MM.1S (cell line): ENCODE data around the gene RYK.

ENCODE experiments used
- DNase-seq: peaks from one replicate; pipeline ENCODE4 v3.0.0-alpha.2; 2015
- H2AFZ ChIP-seq: fragments of 300-600 bp; sonication (generic); 2 replicates; pipeline ENCODE4 v1.6.0; 2016; ENCODE audit warnings: antibody characterized with exemption, low read length
- H3F3A ChIP-seq: fragments of 300-600 bp; sonication (generic); 2 replicates; pipeline ENCODE4 v1.6.1; 2016; ENCODE audit warnings: mild to moderate bottlenecking, antibody characterized with exemption, low read length, moderate library complexity, mixed read lengths; ENCODE audit not compliant: insufficient read depth
- H3K27ac ChIP-seq: fragments of 300-600 bp; sonication (generic); 2 replicates; pipeline ENCODE4 v1.5.1; 2016; ENCODE audit warnings: mild to moderate bottlenecking, low read length
- H3K27me3 ChIP-seq: fragments of 300-600 bp; sonication (generic); replicated peaks from 2 replicates; pipeline ENCODE4 v1.6.0; 2016; ENCODE audit warnings: low read length; ENCODE audit not compliant: insufficient read depth
- H3K36me3 ChIP-seq: fragments of 300-600 bp; sonication (generic); replicated peaks from 2 replicates; pipeline ENCODE4 v1.6.1; 2016; ENCODE audit warnings: mild to moderate bottlenecking, low read length, mixed read lengths; ENCODE audit not compliant: insufficient read depth
- H3K4me1 ChIP-seq: fragments of 300-600 bp; sonication (generic); 2 replicates; pipeline ENCODE4 v1.6.1; 2016; ENCODE audit warnings: low read length, mixed read lengths
- H3K4me2 ChIP-seq: fragments of 300-600 bp; sonication (generic); 2 replicates; pipeline ENCODE4 v1.6.0; 2016; ENCODE audit warnings: low read depth, low read length
- H3K4me3 ChIP-seq: fragments of 300-600 bp; sonication (generic); 2 replicates; pipeline ENCODE4 v1.5.1; 2016; ENCODE audit warnings: low read length, mixed read lengths
- H3K79me2 ChIP-seq: fragments of 300-600 bp; sonication (generic); 2 replicates; pipeline ENCODE4 v1.6.1; 2016; ENCODE audit warnings: mixed run types, low read length, mixed read lengths
- H3K9ac ChIP-seq: fragments of 300-600 bp; sonication (generic); 2 replicates; pipeline ENCODE4 v1.6.1; 2016; ENCODE audit warnings: low read length, mixed read lengths
- H3K9me2 ChIP-seq: fragments of 300-600 bp; sonication (generic); replicated peaks from 2 replicates; pipeline ENCODE4 v1.6.1; 2016; ENCODE audit warnings: mild to moderate bottlenecking, low read length, mixed read lengths; ENCODE audit not compliant: insufficient read depth
- H3K9me3 ChIP-seq: fragments of 300-600 bp; sonication (generic); replicated peaks from 2 replicates; pipeline ENCODE4 v1.6.1; 2016; ENCODE audit warnings: mild to moderate bottlenecking, low read length, mixed read lengths; ENCODE audit not compliant: insufficient read depth
- H4K20me1 ChIP-seq: fragments of 300-600 bp; sonication (generic); 2 replicates; pipeline ENCODE4 v1.6.1; 2016; ENCODE audit warnings: mild to moderate bottlenecking, low read length, moderate library complexity, mixed read lengths; ENCODE audit not compliant: insufficient read depth
- EZH2 ChIP-seq: fragments of 300-600 bp; sonication (generic); optimal IDR thresholded peaks from 2 replicates; pipeline ENCODE3; 2017; ENCODE audit warnings: low read depth, mild to moderate bottlenecking, antibody characterized with exemption, low read length, mixed read lengths
- EZH2phosphoT487 ChIP-seq: fragments of 300-600 bp; sonication (generic); IDR thresholded peaks from 2 replicates; pipeline ENCODE4 v1.6.1; 2018; ENCODE audit warnings: antibody characterized with exemption, low read length
- TF ChIP-seq, protein P1 (sequence below): fragments of 300-600 bp; sonication (generic); IDR thresholded peaks from 2 replicates; pipeline ENCODE4 v1.5.1; 2016; ENCODE audit warnings: antibody characterized with exemption, low read length, mixed read lengths

Gene RYK

GRCh38 chr3:134255404-134255803 lies 4.7 kb upstream of the RYK start:
- no peak overlapping the region for H3K27ac ChIP-seq
- peaks cover 44% of the 10 kb centered on the region for H3K27me3 ChIP-seq
- no peak overlapping the region for H3K9ac ChIP-seq
- H3K9me3 ChIP-seq: no peaks in the 10 kb centered on the region
- peaks cover 19% of the 10 kb centered on the region for H3K4me1 ChIP-seq
- no peak overlapping the region for H2AFZ ChIP-seq
- no peaks in the 10 kb centered on the region for H4K20me1 ChIP-seq
- TF ChIP-seq EZH2 (no peak), EZH2phosphoT487 (no peak)
- TF ChIP-seq, protein P1, sequence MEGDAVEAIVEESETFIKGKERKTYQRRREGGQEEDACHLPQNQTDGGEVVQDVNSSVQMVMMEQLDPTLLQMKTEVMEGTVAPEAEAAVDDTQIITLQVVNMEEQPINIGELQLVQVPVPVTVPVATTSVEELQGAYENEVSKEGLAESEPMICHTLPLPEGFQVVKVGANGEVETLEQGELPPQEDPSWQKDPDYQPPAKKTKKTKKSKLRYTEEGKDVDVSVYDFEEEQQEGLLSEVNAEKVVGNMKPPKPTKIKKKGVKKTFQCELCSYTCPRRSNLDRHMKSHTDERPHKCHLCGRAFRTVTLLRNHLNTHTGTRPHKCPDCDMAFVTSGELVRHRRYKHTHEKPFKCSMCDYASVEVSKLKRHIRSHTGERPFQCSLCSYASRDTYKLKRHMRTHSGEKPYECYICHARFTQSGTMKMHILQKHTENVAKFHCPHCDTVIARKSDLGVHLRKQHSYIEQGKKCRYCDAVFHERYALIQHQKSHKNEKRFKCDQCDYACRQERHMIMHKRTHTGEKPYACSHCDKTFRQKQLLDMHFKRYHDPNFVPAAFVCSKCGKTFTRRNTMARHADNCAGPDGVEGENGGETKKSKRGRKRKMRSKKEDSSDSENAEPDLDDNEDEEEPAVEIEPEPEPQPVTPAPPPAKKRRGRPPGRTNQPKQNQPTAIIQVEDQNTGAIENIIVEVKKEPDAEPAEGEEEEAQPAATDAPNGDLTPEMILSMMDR: no peak
- no peaks in the 10 kb centered on the region for H3K36me3 ChIP-seq
- H3K4me2 ChIP-seq: no peak overlapping the region
- H3F3A ChIP-seq: no peaks in the 10 kb centered on the region; the same call in 1 of the 2 replicates
- no peak overlapping the region for H3K4me3 ChIP-seq
- DNase-seq: no peak
- no peaks in the 10 kb centered on the region for H3K79me2 ChIP-seq
- no peaks in the 10 kb centered on the region for H3K9me2 ChIP-seq

DNA sequence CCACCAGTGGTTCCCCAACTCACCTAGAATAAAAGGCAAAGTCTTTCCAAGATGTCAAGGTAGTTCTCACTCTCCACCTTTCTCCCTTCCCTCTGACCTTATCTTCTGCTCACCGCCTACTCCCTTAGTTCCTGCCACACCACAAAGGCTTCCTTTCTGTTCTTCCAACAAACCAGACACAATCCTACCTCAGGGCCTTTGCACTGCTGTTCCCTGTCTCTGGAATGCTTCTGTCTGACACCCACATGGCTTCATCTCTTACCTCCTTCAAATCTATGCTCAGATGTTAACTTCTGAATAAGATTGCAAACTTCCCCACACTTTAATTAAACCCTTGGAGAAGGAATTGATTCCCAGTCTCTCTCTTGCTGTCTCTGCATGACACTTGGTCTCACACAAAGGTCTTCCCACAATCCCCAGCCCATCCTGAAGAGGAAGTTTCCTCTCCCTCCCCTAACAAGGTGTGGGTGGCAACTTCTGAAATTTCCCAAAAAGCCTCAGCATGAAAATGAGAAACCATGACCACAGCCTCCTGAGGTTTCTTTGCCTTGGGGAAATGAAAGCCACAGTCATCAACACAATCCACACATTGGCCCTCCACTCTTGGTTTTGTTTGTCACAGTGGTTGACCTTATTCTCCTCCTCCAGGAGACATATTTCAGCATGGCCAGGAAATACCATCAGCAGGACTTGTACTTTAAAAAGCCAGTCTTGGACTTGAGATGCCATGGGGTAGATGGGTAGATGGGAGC lies 3.0 kb upstream of the RYK start:
- Histone ChIP-seq H3K36me3 (no peaks in the 10 kb centered on the region), H3F3A (peaks cover 6% of the 10 kb centered on the region; the same call in 1 of the 2 replicates), H3K4me1 (peaks cover 19% of the 10 kb centered on the region), H3K79me2 (peaks cover 10% of the 10 kb centered on the region; the same call in 1 of the 2 replicates), H3K9ac (no peak overlapping the region), H3K27ac (no peak overlapping the region), H3K27me3 (peaks cover 44% of the 10 kb centered on the region), H2AFZ (no peak overlapping the region), H3K4me3 (no peak overlapping the region), H3K4me2 (peak overlapping the region; percentile 25), H4K20me1 (no peaks in the 10 kb centered on the region; the same call in 1 of the 2 replicates), H3K9me3 (no peaks in the 10 kb centered on the region), H3K9me2 (no peaks in the 10 kb centered on the region)
- TF ChIP-seq EZH2phosphoT487 (no peak), EZH2 (no peak)
- TF ChIP-seq, protein P1: no peak
- DNase-seq: no peak

DNA sequence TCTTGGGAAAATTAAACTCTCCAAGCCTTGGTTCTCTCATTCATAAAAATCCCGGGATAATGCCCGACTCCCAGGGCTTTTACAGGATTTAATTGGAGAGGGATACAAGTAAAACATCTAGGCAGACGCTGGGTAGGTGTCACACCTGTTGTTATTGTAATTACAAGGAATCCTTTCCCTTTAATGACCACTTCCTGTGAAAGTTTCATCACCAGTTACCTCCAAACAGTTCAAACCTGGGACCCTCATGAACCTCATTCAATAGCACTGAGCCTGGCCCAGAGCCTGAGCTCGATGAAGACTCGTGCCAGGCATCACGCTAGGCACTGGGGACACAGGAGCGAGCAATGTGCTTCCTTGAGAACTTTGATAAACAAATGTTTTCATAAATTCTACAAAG lies 2.1 kb upstream of the RYK start:
- H3K79me2 ChIP-seq: peaks cover 11% of the 10 kb centered on the region; the same call in 1 of the 2 replicates
- H3K9me2 ChIP-seq: no peaks in the 10 kb centered on the region
- peaks cover 6% of the 10 kb centered on the region; the same call in 1 of the 2 replicates for H3F3A ChIP-seq
- no peaks in the 10 kb centered on the region for H3K9me3 ChIP-seq
- peaks cover 44% of the 10 kb centered on the region for H3K27me3 ChIP-seq
- TF ChIP-seq, protein P1: no peak
- TF ChIP-seq EZH2: no peak
- TF ChIP-seq EZH2phosphoT487: no peak
- no peak overlapping the region for H3K9ac ChIP-seq
- no peak overlapping the region for H3K27ac ChIP-seq
- H3K36me3 ChIP-seq: no peaks in the 10 kb centered on the region
- no peak for DNase-seq
- no peak overlapping the region for H3K4me3 ChIP-seq
- peaks cover 19% of the 10 kb centered on the region for H3K4me1 ChIP-seq
- H2AFZ ChIP-seq: no peak overlapping the region
- H3K4me2 ChIP-seq: no peak overlapping the region
- H4K20me1 ChIP-seq: no peaks in the 10 kb centered on the region; the same call in 1 of the 2 replicates
